Ovary (tissue), 3 donors: ENCODE data around the gene PPIL6.

Experiments used
- EP300 ChIP-seq: sonication (generic); formaldehyde crosslinking; IDR thresholded peaks from one replicate; pipeline ENCODE4 v1.6.1; 2017; ENCODE audit warnings: antibody characterized with exemption
- POLR2A ChIP-seq: fragments of 450-650 bp; IDR thresholded peaks from one replicate; pipeline ENCODE4 v1.6.1; 2017; ENCODE audit warnings: antibody characterized with exemption, mild to moderate bottlenecking, moderate library complexity
- TF ChIP-seq, protein P1 (sequence below), 3 donors: fragments of 450-650 bp in 2 of 3; fragments of 200-600 bp in 1 of 3; IDR thresholded peaks; one replicate each; pipeline versions ENCODE4 v1.5.1 to v1.8.0; 2016 to 2022; ENCODE audit warnings: antibody characterized with exemption in 3 of 3, mild to moderate bottlenecking in 1 of 3
- donor health status: DM: no; HTN: no; CAD: no.

DNA sequence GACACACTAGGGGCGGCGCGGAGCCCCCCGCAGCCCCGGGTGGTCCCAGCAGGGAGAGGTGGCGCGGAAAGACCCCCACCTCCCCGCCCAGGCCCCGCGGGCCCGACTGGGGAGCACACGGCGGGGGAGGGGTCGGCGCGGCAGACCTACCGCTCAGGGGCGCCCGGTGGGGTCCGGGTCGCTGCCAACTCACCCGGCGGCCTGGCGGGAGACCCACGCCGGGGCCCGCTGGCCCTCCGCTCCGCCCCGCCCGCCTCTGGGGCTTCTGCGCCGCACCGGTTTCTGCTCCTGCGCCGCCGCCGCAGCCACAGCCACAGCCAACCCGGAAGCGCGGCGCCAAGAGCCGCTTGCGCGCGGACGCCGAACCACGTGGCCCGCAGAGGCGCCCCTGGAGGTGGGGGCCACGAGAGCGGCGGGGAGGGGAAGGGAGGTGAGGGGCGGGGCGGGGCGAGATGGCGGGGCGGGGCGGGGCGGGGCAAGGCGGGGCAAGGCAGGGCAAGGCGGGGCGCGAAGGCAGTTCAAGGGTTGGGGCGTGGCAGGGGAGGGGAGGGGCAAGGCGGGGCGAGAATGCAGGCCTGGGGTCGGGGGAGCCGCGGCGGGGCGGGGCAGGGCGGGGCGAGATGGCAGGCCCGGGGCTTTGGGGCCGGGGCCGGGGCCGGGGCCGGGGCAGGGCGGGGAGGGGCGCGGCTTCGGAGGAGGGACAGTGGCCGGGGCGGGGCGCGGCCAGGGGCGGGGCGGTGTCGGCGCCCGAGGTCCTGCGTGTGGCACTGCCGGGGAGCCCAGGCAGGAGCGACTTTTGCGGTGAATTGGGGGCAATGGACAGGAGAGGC lies 42.7 kb upstream of the PPIL6 start, which contains the start of gene ZBTB24:
- TF ChIP-seq, protein P1, sequence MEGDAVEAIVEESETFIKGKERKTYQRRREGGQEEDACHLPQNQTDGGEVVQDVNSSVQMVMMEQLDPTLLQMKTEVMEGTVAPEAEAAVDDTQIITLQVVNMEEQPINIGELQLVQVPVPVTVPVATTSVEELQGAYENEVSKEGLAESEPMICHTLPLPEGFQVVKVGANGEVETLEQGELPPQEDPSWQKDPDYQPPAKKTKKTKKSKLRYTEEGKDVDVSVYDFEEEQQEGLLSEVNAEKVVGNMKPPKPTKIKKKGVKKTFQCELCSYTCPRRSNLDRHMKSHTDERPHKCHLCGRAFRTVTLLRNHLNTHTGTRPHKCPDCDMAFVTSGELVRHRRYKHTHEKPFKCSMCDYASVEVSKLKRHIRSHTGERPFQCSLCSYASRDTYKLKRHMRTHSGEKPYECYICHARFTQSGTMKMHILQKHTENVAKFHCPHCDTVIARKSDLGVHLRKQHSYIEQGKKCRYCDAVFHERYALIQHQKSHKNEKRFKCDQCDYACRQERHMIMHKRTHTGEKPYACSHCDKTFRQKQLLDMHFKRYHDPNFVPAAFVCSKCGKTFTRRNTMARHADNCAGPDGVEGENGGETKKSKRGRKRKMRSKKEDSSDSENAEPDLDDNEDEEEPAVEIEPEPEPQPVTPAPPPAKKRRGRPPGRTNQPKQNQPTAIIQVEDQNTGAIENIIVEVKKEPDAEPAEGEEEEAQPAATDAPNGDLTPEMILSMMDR (IDR thresholded peaks at IDR 0.05) = peak in 1 of 3 donors; percentile 12
- peak; percentile 30 for TF ChIP-seq POLR2A
- no peak for TF ChIP-seq EP300
